T-helper 1 cell treated with Interleukin-12 subunit alpha and Interleukin-12 subunit beta and Interleukin-4 antibody, amounts not matched to agents 30 ng/mL and 1 ng/mL, for 36 hours (primary cell): ENCODE measurements around the gene IKZF2. TPM values are rescaled to one million over a fixed set of nuclear protein-coding genes. Genes with fewer than 3 reads are reported as not detected.

Source experiments
- intact Hi-C: fragments of 100-400 bp; cut with micrococcal nuclease; formaldehyde crosslinking; loops from one replicate; pipeline ENCODE4 v1.15.1; 2024
- total RNA-seq: library from RNA; stranded (reverse); gene quantifications from 2 replicates; pipeline ENCODE4 v1.2.3, GENCODE V29; 2022

Gene IKZF2
- total RNA-seq, 1 donor from 2014 or later: 2.6 TPM

DNA sequence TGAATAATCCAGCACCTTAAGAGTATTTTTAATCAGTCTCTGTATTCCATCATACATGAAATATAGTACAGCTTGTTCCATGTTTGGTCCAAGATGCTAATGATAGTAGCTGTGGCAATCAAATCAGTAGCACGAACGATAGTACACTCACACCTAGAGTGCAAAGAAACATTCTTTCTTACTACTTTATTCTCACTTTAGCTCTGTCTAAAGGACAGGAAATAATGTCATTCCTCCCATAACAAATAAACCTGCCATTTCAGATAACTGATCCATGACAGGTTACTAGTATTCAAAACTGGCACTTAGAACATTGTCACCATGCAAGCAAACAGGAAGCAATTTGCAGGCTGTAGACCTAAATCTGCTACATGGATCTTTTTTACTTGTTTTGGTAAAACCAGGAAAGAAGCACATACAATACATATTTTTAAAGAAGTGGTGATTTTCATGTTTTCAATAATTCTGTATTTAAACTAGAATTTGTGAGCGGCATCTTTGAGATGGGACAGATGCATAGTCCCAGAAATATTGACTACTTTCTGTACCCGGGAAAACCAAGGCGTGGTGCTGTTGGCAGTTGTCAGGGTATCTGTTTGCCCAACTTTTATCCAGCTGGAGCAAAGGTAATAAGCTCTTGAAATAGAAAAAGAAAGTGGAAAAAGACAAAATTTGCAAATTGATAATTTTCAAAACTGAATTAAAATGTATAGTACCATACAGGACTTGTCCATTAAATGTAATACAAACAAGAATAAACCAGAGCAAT, 49.5 kb downstream of the IKZF2 start:
- intact Hi-C loops: no loop called here

DNA sequence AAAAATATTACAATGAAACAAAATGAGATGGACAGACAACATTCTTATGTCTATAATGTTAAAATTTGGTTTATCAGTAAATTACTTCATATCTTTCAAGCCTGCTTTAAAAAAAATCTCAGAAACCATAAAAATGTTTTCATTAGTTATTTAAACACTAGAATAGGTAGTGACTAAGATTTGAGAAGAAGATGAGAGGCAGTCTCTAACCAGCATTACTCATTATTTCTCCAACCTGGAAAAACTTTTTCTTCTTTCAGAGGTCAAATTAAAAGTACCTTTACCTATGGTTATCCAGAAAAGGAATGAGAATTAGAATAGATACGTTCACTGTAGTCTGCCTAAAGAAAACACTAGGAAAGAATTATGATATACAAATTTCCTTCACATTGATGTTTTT, 50.3 kb downstream of the IKZF2 start:
- intact Hi-C loops: no loop called here

DNA sequence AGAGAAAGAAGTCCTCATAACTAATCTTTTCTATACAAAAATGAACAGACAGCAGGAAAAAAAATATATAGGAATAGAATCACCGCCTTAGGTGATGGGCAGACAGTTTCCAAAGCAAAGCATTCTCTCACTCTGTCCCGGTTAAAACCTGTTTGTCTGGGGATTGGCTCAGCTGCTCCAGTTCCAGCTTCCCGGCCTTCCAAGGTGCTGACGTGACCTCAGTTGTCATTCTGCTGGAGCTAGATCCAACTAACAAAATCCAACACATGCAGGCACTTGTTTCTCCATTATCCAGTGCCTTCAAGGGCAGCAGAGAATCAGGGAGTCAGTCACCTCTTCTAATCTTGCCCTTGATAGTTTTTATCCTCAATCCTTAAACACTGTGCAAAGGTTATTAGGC, 52.8 kb downstream of the IKZF2 start:
- intact Hi-C loops: no loop called here

DNA sequence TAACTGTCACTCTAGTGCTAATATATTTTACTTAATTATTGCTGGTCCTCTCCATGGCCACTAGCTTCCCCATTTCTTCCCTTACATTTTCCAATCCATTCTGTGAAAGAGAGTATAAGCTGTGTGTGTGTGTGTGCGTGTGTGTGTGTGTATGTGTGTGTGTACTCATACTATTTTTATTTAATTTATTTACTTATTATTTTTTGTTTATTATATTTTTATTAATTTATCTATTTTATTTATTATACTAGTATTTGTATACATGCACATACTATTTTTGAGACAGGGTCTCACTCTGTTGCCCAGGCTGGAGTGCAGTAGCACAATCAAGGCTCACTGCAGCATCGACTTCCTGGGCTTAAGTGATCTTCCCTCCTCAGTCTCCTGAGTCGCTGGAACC, 59.6 kb downstream of the IKZF2 start:
- intact Hi-C loops: no loop called here

DNA sequence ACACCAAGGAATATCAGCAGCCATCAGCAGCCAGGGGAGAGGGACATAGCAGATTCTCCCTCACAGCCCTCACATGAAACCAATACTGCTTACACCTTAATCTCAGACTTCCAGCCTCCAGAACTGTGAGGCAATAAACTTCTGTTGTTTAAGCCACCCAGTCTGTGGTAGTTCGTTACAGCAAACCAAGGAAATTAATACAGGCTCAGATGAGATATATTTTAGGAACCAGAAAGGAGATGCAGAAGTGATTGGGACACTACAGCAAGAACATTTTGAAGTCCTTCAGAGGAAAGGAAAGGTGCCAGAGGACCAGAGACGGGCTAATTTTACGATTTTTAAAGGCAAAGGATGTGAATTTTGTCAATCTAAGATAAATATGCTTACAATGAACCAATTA, 60.6 kb downstream of the IKZF2 start:
- intact Hi-C loops: no loop called here

DNA sequence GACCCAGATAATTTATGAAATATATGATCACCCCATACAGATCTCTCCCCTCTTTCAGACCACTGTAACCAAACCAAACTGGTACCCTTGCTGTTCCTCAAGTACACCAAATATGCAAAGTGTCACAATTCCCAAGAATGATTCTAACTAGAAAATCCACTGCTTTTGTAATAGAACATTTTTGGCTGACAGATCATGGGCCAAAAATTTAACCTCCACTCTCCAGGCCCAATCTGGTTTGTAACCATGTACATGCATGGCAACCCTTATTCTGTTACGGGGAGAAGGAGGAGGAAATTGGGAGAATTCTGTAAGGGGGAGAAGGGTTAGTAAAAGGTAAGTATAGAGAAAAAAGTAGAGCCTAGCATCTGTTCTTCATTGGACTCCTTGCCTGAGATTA, 62.0 kb downstream of the IKZF2 start:
- intact Hi-C loops: no loop called here

DNA sequence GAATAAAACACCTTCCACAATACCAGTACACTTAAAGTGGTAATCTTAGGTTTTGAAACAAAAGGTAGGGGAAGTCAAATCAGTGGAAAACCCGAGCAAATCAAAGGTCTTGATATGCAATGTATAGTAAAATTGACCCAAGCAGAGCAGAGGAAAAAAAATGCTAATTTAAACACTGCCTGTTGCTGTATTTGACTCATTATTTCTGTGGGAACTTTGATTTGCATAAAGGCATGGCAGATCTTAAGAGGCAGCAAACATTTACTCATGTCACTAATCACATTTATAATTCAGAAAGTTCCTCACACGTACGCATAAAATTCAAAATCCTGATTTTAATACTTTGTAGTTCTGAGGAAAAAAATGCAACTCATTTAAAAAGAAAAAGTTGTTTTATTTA, 64.4 kb downstream of the IKZF2 start:
- intact Hi-C loops: no loop called here

DNA sequence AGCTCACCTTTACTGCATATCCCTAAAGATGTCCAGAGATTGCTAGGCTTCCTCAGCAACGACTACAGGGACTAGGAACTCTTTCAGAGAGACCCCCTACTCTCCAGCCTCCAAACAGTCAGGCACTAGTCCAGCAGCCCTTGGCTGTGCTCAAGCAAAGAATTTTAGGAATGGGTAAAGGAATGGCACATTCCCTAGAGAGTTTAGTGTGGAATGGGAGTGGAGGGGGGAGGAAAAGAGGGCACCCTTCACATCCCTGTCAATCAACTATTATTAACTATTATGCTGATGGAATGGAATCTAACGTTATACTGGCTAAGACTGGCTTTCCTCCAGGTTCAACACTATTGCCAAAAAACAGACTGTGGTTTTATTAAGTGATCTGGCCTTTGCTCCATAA, 64.8 kb downstream of the IKZF2 start:
- intact Hi-C loops: no loop called here

DNA sequence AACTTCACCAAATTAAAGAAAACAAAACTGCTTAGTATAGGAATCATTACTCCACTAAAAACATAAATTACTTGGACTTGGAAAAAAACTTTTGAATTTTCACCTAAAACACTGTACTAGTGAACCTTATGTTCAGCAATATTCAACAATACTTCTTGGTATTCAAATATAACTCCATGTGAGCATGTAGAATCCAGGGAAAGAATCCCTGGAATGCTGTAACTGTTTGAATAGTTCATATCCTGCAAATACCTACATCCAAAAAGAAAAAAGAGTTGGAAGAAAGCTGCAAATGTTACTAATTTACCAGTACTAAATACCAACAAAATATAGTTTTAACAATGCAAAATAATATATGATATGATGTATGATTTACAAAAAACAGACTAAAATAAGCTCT, 65.4 kb downstream of the IKZF2 start:
- intact Hi-C loops: no loop called here

DNA sequence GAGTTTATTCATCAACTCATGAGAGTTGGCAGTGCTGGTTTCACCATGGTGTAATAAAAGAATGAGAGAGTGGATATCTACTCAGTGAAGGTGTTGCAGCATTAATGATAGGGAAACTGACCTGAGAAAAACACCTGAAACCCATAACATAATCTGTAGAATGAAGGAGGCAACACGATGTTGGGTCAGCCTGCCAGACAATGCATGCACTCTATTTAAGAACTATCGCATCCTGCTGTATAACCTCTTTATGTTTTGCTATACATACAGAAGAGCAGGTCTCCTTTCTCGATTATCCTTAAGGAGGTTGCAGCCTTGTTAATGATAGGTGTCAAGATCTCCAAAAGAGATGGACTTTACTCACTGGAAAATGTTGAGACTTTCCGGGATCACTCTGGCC, 65.9 kb downstream of the IKZF2 start:
- intact Hi-C loops: no loop called here

DNA sequence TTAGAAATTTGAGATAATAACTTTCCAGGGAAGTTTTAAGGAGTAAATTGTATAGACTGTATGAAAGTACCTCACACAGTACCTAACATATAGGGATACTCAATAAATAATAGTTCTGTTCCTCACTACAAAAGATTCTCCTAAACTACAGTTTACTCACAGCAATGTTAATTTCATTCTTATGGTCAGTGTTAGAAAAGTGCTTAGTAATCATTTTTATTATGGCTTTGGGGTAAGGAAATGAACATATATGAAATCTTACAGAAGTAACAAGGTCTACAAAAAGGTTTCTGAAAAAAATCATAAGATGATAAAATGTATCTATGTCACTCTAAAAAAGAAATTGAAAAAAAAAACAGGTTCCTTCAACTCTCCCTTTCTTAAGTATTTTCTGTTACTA, 67.2 kb downstream of the IKZF2 start:
- intact Hi-C loops: no loop called here

DNA sequence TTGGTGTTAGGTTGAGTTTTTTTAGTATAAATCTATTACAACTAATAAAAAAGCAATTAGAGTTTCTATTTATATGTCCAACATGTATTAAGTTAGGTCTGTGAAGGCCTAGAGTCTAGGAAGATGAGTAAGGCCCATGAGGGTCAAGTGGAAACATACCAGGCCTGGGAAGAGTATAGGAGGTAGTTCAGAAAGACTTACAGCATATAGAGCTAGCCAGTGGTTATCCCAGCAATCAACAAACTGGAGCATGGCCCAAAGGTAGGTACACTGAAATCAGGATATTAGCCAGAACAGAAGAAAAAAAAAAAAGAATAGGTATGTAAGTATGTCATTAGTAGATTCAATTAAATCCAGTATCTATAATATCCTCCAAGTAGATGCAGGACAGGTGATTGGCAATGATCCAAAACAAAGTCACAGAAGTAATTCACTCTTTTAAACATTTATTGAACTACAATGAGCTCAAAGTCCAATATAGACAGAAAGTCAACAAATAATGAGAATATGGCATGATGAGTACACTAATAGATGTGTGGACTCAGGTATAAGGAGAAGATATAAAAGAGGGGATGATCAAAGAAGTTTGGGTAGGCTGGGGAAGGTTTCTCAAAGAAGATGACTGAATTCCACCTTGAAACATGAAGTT, 70.3 kb downstream of the IKZF2 start:
- intact Hi-C loops: no loop called here

DNA sequence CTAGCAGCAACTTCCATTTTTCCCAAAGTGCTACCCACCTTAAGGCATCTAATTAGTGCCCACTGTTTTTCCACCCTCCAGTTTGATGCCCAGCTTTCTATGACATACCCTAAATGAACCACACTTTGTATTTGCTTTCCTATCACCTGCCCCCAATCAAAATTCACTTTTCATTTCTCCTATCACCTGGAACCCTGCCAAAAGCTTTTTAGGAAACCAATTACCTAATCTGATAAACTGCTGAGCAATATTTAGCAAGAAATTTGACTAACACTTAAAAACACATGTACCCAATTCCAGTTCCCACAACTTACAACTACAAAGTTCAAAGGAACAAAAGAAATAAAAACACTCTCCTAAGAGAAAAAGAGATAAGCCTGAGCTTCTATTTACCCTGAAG, 71.7 kb downstream of the IKZF2 start:
- intact Hi-C loops: no loop called here

DNA sequence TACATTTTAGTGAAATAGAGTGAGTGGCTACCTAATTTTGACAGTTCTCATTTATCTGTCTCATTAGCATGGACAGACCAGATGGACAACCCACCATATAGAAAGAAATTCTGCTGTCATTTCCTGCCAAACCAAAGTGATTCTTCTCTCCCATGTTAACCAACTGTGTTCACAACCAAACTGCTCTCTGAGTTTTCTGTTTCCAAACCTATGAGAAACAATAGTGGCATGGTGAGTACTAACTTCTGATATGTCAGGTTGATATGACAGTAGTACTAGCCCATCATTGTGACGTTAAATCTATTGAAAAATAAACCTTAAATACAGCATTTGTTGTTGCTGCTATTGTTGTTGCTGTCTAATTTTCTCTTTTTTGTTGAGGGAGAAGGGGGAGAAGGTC, 72.7 kb downstream of the IKZF2 start:
- intact Hi-C loops: no loop called here

DNA sequence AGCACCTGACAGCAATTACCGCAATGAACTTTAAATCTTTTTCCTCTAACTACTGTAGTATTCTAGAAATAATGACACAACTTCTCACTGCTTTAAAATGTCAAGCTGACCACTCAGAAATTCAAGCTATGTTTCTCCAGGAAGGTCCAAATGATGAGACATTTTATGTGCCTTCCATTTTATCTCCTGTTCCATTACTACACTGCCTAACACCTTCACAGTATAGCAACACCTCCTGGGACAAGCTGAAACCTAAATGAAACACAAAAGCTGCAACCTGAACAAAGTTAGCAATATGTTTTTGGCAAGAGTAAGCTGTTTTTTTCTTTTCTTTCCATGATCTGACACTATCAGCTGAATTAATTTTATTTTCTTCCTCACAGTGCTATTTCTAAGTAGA, 81.9 kb downstream of the IKZF2 start:
- intact Hi-C loops: no loop called here

DNA sequence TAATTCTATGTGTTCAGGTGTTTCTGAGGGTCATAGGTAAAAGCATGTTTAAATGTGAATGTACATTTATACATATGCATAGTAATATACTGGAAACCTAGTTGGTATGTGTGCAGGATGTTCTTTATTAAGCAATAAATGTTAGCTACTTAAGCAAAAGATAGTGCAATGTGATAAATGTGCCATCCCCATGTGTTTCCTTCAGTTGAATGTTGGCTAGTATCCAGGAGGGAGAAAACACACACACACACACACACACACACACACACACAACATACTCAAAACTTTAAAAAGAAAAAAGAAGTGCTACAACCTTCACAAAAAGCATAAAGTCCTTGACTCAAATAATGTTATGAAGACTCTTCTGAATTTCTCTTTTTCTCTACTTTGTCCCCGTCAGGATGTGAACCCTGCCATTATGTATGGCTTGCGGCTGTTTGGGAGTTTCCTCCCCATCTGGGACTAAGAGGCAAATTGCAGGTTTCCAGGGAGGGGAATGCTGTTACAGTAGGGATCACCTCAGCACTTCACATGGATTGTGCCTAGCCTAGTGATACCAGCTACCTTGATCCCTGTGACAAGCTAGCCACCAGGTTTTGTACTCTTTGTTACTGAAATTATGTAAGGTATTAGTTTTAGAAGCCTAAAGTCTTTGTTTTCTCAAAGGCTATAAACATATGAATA, 82.6 kb downstream of the IKZF2 start:
- intact Hi-C loops: no loop called here

DNA sequence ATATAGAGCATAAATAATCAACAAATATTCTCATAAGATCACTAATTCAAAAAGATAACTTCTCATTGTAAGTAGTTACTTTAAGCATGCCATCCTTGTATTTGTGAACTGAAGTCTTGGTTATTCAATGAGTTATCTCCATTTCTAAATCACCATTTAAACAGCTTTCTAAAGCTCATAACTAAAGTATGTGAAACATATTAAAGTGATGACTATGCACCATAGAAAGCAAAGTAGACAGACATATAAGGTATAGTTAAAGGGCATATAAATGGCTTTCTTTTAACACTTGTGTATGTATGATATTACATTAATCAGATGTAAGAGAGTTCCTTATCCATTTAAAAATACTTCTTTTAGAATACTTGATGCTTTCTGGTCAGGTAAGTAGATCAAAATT, 83.5 kb downstream of the IKZF2 start:
- intact Hi-C loops: no loop called here

DNA sequence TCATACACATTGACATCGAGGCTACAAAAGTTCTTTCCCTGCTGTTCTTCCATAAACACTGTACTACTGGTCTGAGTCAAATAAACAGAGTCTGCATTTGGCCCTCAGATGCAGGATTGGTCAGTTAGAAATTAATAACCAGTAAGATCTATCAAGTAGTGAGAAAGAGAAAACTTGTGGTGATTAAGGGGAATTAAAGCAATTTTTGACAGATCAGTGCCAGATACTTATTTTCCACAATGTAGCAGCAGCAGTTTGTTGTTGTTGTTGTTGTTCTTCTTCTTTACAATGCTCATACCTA, 85.0 kb downstream of the IKZF2 start:
- intact Hi-C loops: no loop called here

DNA sequence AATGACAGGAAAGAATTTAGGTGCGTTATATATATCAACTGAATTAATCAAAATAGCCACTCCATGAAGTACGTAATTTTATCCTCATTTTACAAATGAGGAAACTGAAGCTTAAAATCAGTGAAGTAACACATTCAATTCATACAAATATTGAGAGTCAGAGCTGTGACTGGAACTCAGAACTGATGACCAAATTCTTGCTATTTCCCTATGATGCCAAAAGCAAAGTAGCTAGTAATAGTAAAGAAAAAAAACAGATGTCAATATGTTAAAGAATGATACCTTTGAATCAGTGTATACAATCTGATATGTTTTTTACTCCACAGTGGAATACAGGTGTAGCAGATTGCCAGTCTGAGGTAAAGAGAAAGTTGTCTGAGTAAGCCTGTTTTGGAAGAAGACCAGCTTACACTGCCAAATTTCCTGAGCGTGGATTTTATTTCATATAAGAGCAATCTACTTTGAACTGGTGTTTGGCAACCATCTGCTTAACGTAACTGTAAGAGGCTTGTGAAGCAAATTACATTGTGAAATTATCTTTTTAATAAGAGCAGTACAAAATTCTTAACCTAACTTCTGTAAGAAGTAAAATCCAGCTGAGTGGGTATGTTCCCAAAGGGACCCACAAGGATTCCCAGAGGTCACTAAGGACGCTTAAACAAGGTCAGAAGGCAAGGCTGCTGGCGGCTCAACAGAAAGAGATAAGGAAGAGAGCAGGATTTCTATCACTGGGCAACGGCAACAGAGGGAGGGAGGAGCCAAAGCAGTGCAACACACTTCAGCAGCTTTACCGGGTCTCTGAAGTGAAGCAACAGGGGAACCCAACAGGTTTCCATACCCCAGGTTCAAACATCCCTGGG, 85.6 kb downstream of the IKZF2 start:
- intact Hi-C loops: no loop called here

DNA sequence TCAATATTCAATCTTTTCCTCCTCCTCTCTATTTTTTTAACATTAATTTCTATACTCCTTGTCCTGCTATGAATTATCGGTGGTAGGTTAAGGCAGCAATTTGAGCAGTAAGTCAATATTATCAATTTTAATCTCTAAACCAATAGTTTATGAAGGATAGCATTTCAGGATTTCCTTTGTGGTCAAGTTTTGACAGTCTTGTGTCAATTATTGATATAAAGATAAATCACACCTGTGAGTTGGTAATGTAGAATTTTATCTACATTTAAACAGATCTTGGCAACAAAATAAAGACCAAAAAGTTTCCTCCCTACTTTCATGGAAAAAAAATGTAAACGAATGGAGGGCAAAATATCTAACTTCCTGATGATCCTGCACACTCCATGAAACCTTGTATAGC, 87.3 kb downstream of the IKZF2 start:
- intact Hi-C loops: no loop called here

DNA sequence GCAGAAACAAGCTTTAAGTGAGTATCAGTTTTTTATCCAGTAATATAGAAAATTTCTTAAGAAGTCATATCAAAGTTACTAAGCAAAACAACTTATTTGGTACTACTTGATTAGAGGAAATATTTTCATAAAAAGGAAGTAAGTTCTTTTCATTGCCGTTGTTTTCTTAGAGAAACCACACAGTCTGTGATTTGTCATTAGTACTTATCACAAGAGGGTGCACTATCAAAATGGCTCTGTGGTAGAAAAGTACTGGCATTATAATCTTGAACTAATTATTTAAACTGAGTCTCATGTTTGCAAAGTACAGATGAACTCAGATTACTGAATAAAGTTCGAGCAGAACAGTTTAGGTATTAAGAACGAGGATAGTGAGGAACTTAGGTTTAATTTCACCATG, 93.4 kb downstream of the IKZF2 start:
- intact Hi-C loops: no loop called here

DNA sequence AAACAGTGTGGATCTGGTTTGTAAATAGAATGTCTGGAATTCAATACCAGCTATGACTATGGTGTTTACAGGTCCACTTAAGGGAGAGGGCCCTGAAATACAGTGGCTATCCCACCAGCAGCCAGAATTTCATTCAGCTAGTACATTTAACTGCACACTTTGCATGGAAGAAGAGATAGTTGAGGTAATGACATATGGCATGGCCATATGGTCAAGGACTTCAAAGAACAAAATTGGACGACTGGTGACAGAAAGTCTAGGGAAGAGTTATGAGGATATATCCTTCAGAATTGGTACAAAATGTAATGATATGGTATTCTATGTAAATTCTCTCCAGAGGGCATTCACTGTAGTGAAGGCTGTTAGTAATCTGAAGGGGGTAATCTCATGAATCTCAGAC, 105.0 kb downstream of the IKZF2 start:
- intact Hi-C loops: no loop called here
